ENCODE results near the gene STPG2. TPM values are rescaled to one million over a fixed set of nuclear protein-coding genes. Genes with fewer than 3 reads are reported as not detected.
A peak's percentile ranks its signal among the peaks of the same experiment; 100 is the strongest.

The STPG2 gene
- total RNA-seq, 1 experiment from 2014 or later, result 0.20 TPM

GRCh38 chr4:98027827-98028226 is 115.4 kb downstream of the STPG2 start:
- Histone ChIP-seq H3K4me2 (ENCODE audit: insufficient read depth, insufficient read length, low read length) (no peak overlapping the region), H3K14ac (ENCODE audit: insufficient read depth, low read length) (no peak overlapping the region)

More at GRCh38 chr4:98027827-98028226, 115.4 kb downstream of the STPG2 start:
- no peak overlapping the region for H2BK15ac ChIP-seq (ENCODE audit: low read depth, low read length)
- no peaks in the 10 kb centered on the region for H3K23me2 ChIP-seq (ENCODE audit: insufficient read length, low read depth, low read length, poor library complexity, severe bottlenecking)
- Mint-ChIP-seq H3K36me3 (ENCODE audit: insufficient read depth in 1 of 3, low read depth in 3 of 3) (peaks cover 9 to 27% (median 13%) of the 10 kb centered on the region in 3 experiments), H3K27ac (no peak overlapping the region), H3K4me3 (no peak overlapping the region), H3K9me3 (peaks cover 25 to 33% of the 10 kb centered on the region in 2 experiments), H3K4me1 (peaks cover 0 to 2% of the 10 kb centered on the region in 2 experiments; a peak in 1 of 4 replicates), H3K27me3 (ENCODE audit: low read depth) (no peaks in the 10 kb centered on the region)
- H2BK120ac ChIP-seq (ENCODE audit: low read depth, low read length, poor library complexity, severe bottlenecking), result no peak overlapping the region
- no peaks in the 10 kb centered on the region for H3K79me1 ChIP-seq (ENCODE audit: insufficient read depth, low read depth, low read length, poor library complexity, severe bottlenecking)
- no peak overlapping the region for H4K8ac ChIP-seq (replicated peaks; ENCODE audit: insufficient read length, low read depth, low read length)
- H3K56ac ChIP-seq (ENCODE audit: insufficient read length, low read depth, low read length), result no peak overlapping the region
- no peak overlapping the region for H3K9ac ChIP-seq (ENCODE audit: extremely low read depth, insufficient read length, low read length)
- H3T11ph ChIP-seq (ENCODE audit: low read length), result no peak overlapping the region
- H3K4me1 ChIP-seq (ENCODE audit: insufficient read depth, low read length), result no peaks in the 10 kb centered on the region
- H4K5ac ChIP-seq (ENCODE audit: insufficient read length, low read depth, low read length), result no peak overlapping the region
- H2BK12ac ChIP-seq (ENCODE audit: insufficient read length, low read depth, low read length), result no peak overlapping the region
- no peaks in the 10 kb centered on the region for H3K79me2 ChIP-seq (ENCODE audit: insufficient read depth, low read length)
- no peak for DNase-seq
- H3K4ac ChIP-seq (ENCODE audit: low read depth, low read length), result no peak overlapping the region
- peak; percentile 53; the same call in 2 of the 3 replicates for TF ChIP-seq CTCF (conservative IDR thresholded peaks at IDR 0.05)
- WGBS (ENCODE audit: extremely low coverage, insufficient read length, low lambda C conversion rate), result no CpG with 5 or more reads among the region's 2 CpGs
- no peak overlapping the region for H2BK20ac ChIP-seq (ENCODE audit: low read depth, low read length, poor library complexity, severe bottlenecking)
- H3K9me3 ChIP-seq (ENCODE audit: control insufficient read depth, low read depth, low read length), result no peaks in the 10 kb centered on the region
- no peak overlapping the region for H2AK5ac ChIP-seq (ENCODE audit: insufficient read length, low read length)
- H3K23ac ChIP-seq (ENCODE audit: insufficient read length, low read depth, low read length), result no peak overlapping the region
- H4K91ac ChIP-seq (ENCODE audit: insufficient read length, low read depth, low read length), result no peak overlapping the region
- no peak overlapping the region for H3K27ac ChIP-seq (ENCODE audit: insufficient read length, low read depth, low read length)
- no peak overlapping the region for H3K18ac ChIP-seq (ENCODE audit: insufficient read length, low read depth, low read length)
- no peak overlapping the region for H2AFZ ChIP-seq (ENCODE audit: low read length)
- H2BK5ac ChIP-seq (ENCODE audit: insufficient read length, low read length), result no peak overlapping the region
- no peaks in the 10 kb centered on the region for H3K27me3 ChIP-seq (ENCODE audit: insufficient read depth, low read length)
- no peaks in the 10 kb centered on the region for H4K20me1 ChIP-seq (ENCODE audit: control insufficient read depth, insufficient read depth, insufficient read length)

Measured in H9 (cell line).